HepG2 (cell line): ENCODE data around the gene CLEC9A. TPM values are rescaled to one million over a fixed set of nuclear protein-coding genes. Genes with fewer than 3 reads are reported as not detected.

Experiments
- ATAC-seq: fragments of 200-7000 bp; cut with Tn5 transposase; 3 replicates; pipeline ENCODE4 v1.9.1; 2020; ENCODE audit warnings: mild to moderate bottlenecking, moderate library complexity
- BruUV-seq: library from RNA; stranded (reverse); fragments of 400-500 nt; replicated peaks from 2 replicates; lab custom pipeline; 2021; lab: Mats Ljungman, UMichigan
- CTCF ChIA-PET: fragments of 300-600 bp; formaldehyde crosslinking; extraction: SDS; loops from one replicate; lab custom pipeline; 2021; ENCODE audit warnings: low total read pairs, inconsistent platforms, low intra/inter-chr PET ratio; lab: Yijun Ruan, JAX
- POLR2A ChIA-PET: fragments of 350-600 bp; sonication (Branson Sonifier 250); formaldehyde crosslinking; loops from one replicate; lab custom pipeline; 2020; ENCODE audit warnings: antibody characterized with exemption, inconsistent platforms; lab: Yijun Ruan, JAX
- DNase-seq: peaks from one replicate; pipeline ENCODE4 v3.0.0-alpha.2; 2015; ENCODE audit warnings: low spot score
- FAIRE-seq: peaks from 3 replicates; lab custom pipeline; 2011; peaks lifted over from hg19 to GRCh38; lab: Jason Lieb, UNC
- H2AFZ ChIP-seq: one replicate; pipeline ENCODE4 v1.6.1; 2011; ENCODE audit warnings: low read length, inconsistent platforms
- H3K27ac ChIP-seq: fragments of 300-600 bp; 3 replicates; pipeline ENCODE4 v1.8.0; 2011; ENCODE audit warnings: mixed run types, mild to moderate bottlenecking, mixed read lengths, low read length, inconsistent platforms; ENCODE audit not compliant: insufficient read depth; ENCODE audit errors: extremely low read length
- H3K27me3 ChIP-seq, 2 experiments: fragments of 200-600 bp in 1 of 2; 2 replicates in 1 of 2; 3 replicates in 1 of 2; pipeline versions ENCODE4 v1.6.0 to v1.8.0; 2011; ENCODE audit warnings: low read length in 2 of 2, mild to moderate bottlenecking in 2 of 2, moderate library complexity in 2 of 2, inconsistent platforms in 1 of 2; ENCODE audit not compliant: insufficient read depth in 2 of 2, control insufficient read depth in 1 of 2
- H3K36me3 ChIP-seq, 2 experiments: fragments of 200-600 bp in 1 of 2; replicated peaks in 1 of 2; 2 replicates in 1 of 2; 3 replicates in 1 of 2; pipeline versions ENCODE4 v1.5.1 to v1.8.0; 2011; ENCODE audit warnings: low read length in 2 of 2, inconsistent platforms in 1 of 2; ENCODE audit not compliant: insufficient read depth in 2 of 2, control insufficient read depth in 1 of 2
- H3K4me1 ChIP-seq: 2 replicates; pipeline ENCODE4 v1.5.1; 2012; ENCODE audit warnings: low read length, inconsistent platforms; ENCODE audit not compliant: insufficient read depth
- H3K4me2 ChIP-seq: 2 replicates; pipeline ENCODE4 v1.6.0; 2011; ENCODE audit warnings: low read depth, low read length, inconsistent platforms
- H3K4me3 ChIP-seq, 3 experiments: fragments of 200-600 bp in 1 of 3; sonication (generic), shearing (Covaris generic) in 1 of 3; replicated peaks in 1 of 3; 2 replicates each; pipeline ENCODE4 v1.5.1; 2011 to 2016; ENCODE audit warnings: low read length in 3 of 3, inconsistent platforms in 2 of 3, low read depth in 2 of 3, mild to moderate bottlenecking in 2 of 3, control low read depth in 1 of 3, mixed read lengths in 1 of 3; ENCODE audit not compliant: insufficient read depth in 1 of 3
- H3K79me2 ChIP-seq: one replicate; pipeline ENCODE4 v1.6.1; 2011; ENCODE audit warnings: low read length, inconsistent platforms; ENCODE audit not compliant: insufficient read depth
- H3K9ac ChIP-seq: 2 replicates; pipeline ENCODE4 v1.6.0; 2011; ENCODE audit warnings: mild to moderate bottlenecking, low read depth, low read length, inconsistent platforms; ENCODE audit not compliant: insufficient read depth
- H3K9me3 ChIP-seq: 2 replicates; pipeline ENCODE4 v1.5.1; 2012; ENCODE audit warnings: mild to moderate bottlenecking, low read length
- H4K20me1 ChIP-seq: 2 replicates; pipeline ENCODE4 v1.6.0; 2011; ENCODE audit warnings: inconsistent platforms, mild to moderate bottlenecking, low read length, moderate library complexity; ENCODE audit not compliant: insufficient read depth
- CAMTA2 ChIP-seq: sonication (generic); formaldehyde crosslinking; IDR thresholded peaks from 2 replicates; pipeline ENCODE4 v1.4.0; 2020; ENCODE audit warnings: mild to moderate bottlenecking, missing genetic modification reagents, borderline replicate concordance
- EHMT2 ChIP-seq: fragments of 200-600 bp; sonication (generic); IDR thresholded peaks from 2 replicates; pipeline ENCODE4 v1.7.0; 2017; ENCODE audit warnings: antibody characterized with exemption, low read depth, low read length, borderline replicate concordance
- HNRNPK ChIP-seq: fragments of 200-400 bp; formaldehyde crosslinking; IDR thresholded peaks from 2 replicates; pipeline ENCODE4 v1.6.1; 2018; ENCODE audit warnings: low read length, low read depth, moderate library complexity, mild to moderate bottlenecking; ENCODE audit not compliant: poor library complexity, severe bottlenecking
- HOXA5 ChIP-seq: sonication (generic); formaldehyde crosslinking; IDR thresholded peaks from 2 replicates; pipeline ENCODE4 v1.4.0; 2020; ENCODE audit warnings: missing genetic modification reagents
- HOXA9 ChIP-seq: sonication (generic); formaldehyde crosslinking; IDR thresholded peaks from 2 replicates; pipeline ENCODE4 v1.8.1; 2022; ENCODE audit warnings: missing genetic modification reagents, mild to moderate bottlenecking, moderate library complexity, borderline replicate concordance
- MAFK ChIP-seq, 2 experiments: IDR thresholded peaks in 1 of 2; conservative IDR thresholded peaks in 1 of 2; 2 replicates each; pipeline ENCODE4 v1.6.1; 2011; ENCODE audit warnings: improper control_type of control experiment in 2 of 2, low read length in 2 of 2
- PLRG1 ChIP-seq: fragments of 450-650 bp; conservative IDR thresholded peaks from 2 replicates; pipeline ENCODE4 v1.6.1; 2016
- SRSF9 ChIP-seq: fragments of 200-400 bp; formaldehyde crosslinking; IDR thresholded peaks from 2 replicates; pipeline ENCODE4 v1.6.1; 2018; ENCODE audit warnings: borderline replicate concordance, mild to moderate bottlenecking, low read depth, low read length; ENCODE audit not compliant: insufficient read depth, poor library complexity, severe bottlenecking
- TOPORS ChIP-seq: sonication (generic); formaldehyde crosslinking; IDR thresholded peaks from 2 replicates; pipeline ENCODE4 v1.8.0; 2023; ENCODE audit warnings: mild to moderate bottlenecking, missing genetic modification reagents
- TRIM24 ChIP-seq: sonication (generic); formaldehyde crosslinking; IDR thresholded peaks from 2 replicates; pipeline ENCODE4 v1.8.0; 2022; ENCODE audit warnings: mild to moderate bottlenecking, missing genetic modification reagents
- ZFP41 ChIP-seq: sonication (generic); formaldehyde crosslinking; IDR thresholded peaks from 2 replicates; pipeline ENCODE4 v1.4.0; 2020; ENCODE audit warnings: mild to moderate bottlenecking, missing genetic modification reagents, borderline replicate concordance
- ZIK1 ChIP-seq: sonication (generic); formaldehyde crosslinking; IDR thresholded peaks from 2 replicates; pipeline ENCODE4 v1.5.0; 2020; ENCODE audit warnings: mild to moderate bottlenecking, low read depth, missing genetic modification reagents, borderline replicate concordance
- ZNF263 ChIP-seq: sonication (generic); formaldehyde crosslinking; IDR thresholded peaks from 2 replicates; pipeline ENCODE4 v1.4.0; 2020; ENCODE audit warnings: missing genetic modification reagents
- WGBS: methylation state at CpG from one replicate; pipeline ENCODE4 v1.1.6; 2017; ENCODE audit warnings: low lambda C conversion rate; 5-methylcytosine and 5-hydroxymethylcytosine counted together
- in situ Hi-C: cut with HindIII; loops from 2 replicates; pipeline ENCODE4 v1.10.0; 2017; ENCODE audit warnings: low pct_unique_long_range_greater_than_20kb; ENCODE audit not compliant: extremely low pct_ligation_motif_present
- intact Hi-C: fragments of 100-400 bp; cut with micrococcal nuclease; formaldehyde crosslinking; loops from one replicate; pipeline ENCODE4 v1.10.0; 2022; ENCODE audit not compliant: unreplicated experiment
- polyA plus RNA-seq, 8 experiments: library from polyadenylated mRNA; depleted of rRNA in 3 of 8; stranded (reverse) in 7 of 8; unstranded in 1 of 8; fragments of >200 nt; fragmentation: Illumina TruSeq in 4 of 8; extraction: Trizol in 4 of 8; gene quantifications; 2 replicates each; pipeline versions ENCODE4 v1.2.1 to v1.2.3, GENCODE V29; 2011 to 2016; ENCODE audit warnings: low read depth in 4 of 8, missing spikeins in 1 of 8, mixed read lengths in 1 of 8; ENCODE audit not compliant: insufficient read depth in 1 of 8
- total RNA-seq, 5 experiments: library from RNA; depleted of rRNA; stranded (reverse); fragments of >200 nt; fragmentation: Illumina TruSeq; extraction: Trizol; gene quantifications; 2 replicates each; pipeline ENCODE4 v1.2.3, GENCODE V29; 2016; ENCODE audit warnings: low read depth in 1 of 5
- TF ChIP-seq, protein P1 (sequence below): sonication (generic); formaldehyde crosslinking; IDR thresholded peaks from 2 replicates; pipeline ENCODE4 v1.5.1; 2020; ENCODE audit warnings: missing genetic modification reagents, mild to moderate bottlenecking, borderline replicate concordance
- TF ChIP-seq, protein P2 (sequence below), 2 experiments: sonication (generic) in 1 of 2; formaldehyde crosslinking in 1 of 2; IDR thresholded peaks; 2 replicates each; pipeline versions ENCODE4 v1.4.0 to v1.6.1; 2016 to 2020; ENCODE audit warnings: borderline replicate concordance in 1 of 2, low read depth in 1 of 2, mild to moderate bottlenecking in 1 of 2, missing genetic modification reagents in 1 of 2
- TF ChIP-seq, protein P3 (sequence below): sonication (generic); formaldehyde crosslinking; IDR thresholded peaks from 2 replicates; pipeline ENCODE4 v1.4.0; 2020; ENCODE audit warnings: missing genetic modification reagents
- TF ChIP-seq, protein P4 (sequence below): sonication (generic); formaldehyde crosslinking; IDR thresholded peaks from 2 replicates; pipeline ENCODE4 v1.5.1; 2020; ENCODE audit warnings: missing genetic modification reagents, mild to moderate bottlenecking, borderline replicate concordance

Gene CLEC9A
- total and polyA plus RNA-seq, 2 of the 13 experiments (the other 11 are each of a cell fraction or from before 2014, with no cell fraction given) = not detected

DNA sequence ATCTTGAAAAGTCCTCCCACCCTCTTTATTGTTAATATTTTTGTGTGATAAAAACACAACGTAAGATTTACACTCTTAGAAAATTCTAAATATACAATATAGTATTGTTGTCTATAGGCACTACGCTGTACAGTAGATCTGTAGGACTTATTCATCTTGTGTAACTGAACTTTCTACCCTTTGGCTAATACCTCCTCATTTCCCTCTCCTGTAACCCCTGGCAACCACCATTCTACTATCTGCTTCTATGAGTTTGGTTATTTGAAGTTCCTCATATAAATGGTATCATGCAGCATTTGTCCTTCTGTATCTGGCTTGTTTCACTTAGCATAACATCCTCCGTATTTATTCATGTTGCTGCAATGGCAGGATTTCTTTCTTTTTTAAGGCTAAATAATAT, 5.2 kb upstream of the CLEC9A start:
- POLR2A ChIA-PET = no interaction called here
- Histone ChIP-seq H3K27me3 (no peaks in the 10 kb centered on the region), H3K4me1 (no peaks in the 10 kb centered on the region), H3K9ac (no peak overlapping the region), H3K36me3 (no peaks in the 10 kb centered on the region), H3K27ac (no peak overlapping the region), H3K9me3 (no peaks in the 10 kb centered on the region), H3K4me3 (no peak overlapping the region), H4K20me1 (no peaks in the 10 kb centered on the region), H3K79me2 (no peaks in the 10 kb centered on the region), H3K4me2 (no peak overlapping the region), H2AFZ (no peak overlapping the region)
- WGBS = 35% methylated on average over 3 of the region's 3 CpGs
- DNase-seq (no peak), ATAC-seq (no peak), FAIRE-seq (no peak)
- no TSS peak for BruUV-seq
- intact Hi-C loops (no loop called here), in situ Hi-C loops (no loop called here)
- CTCF ChIA-PET = no interaction called here
- TF ChIP-seq, protein P1, sequence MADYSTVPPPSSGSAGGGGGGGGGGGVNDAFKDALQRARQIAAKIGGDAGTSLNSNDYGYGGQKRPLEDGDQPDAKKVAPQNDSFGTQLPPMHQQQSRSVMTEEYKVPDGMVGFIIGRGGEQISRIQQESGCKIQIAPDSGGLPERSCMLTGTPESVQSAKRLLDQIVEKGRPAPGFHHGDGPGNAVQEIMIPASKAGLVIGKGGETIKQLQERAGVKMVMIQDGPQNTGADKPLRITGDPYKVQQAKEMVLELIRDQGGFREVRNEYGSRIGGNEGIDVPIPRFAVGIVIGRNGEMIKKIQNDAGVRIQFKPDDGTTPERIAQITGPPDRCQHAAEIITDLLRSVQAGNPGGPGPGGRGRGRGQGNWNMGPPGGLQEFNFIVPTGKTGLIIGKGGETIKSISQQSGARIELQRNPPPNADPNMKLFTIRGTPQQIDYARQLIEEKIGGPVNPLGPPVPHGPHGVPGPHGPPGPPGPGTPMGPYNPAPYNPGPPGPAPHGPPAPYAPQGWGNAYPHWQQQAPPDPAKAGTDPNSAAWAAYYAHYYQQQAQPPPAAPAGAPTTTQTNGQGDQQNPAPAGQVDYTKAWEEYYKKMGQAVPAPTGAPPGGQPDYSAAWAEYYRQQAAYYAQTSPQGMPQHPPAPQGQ (CRISPR knock-in tag) = no peak
- TF ChIP-seq ZIK1 (CRISPR knock-in tag) = no peak
- no peak for TF ChIP-seq HOXA5
- TF ChIP-seq, protein P2, sequence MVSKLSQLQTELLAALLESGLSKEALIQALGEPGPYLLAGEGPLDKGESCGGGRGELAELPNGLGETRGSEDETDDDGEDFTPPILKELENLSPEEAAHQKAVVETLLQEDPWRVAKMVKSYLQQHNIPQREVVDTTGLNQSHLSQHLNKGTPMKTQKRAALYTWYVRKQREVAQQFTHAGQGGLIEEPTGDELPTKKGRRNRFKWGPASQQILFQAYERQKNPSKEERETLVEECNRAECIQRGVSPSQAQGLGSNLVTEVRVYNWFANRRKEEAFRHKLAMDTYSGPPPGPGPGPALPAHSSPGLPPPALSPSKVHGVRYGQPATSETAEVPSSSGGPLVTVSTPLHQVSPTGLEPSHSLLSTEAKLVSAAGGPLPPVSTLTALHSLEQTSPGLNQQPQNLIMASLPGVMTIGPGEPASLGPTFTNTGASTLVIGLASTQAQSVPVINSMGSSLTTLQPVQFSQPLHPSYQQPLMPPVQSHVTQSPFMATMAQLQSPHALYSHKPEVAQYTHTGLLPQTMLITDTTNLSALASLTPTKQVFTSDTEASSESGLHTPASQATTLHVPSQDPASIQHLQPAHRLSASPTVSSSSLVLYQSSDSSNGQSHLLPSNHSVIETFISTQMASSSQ (IDR thresholded peaks at IDR 0.05; ENCODE audit: low read depth) = no peak
- TF ChIP-seq, protein P2 (CRISPR knock-in tag; IDR thresholded peaks at IDR 0.05; ENCODE audit: borderline replicate concordance) = no peak
- TF ChIP-seq, protein P3, sequence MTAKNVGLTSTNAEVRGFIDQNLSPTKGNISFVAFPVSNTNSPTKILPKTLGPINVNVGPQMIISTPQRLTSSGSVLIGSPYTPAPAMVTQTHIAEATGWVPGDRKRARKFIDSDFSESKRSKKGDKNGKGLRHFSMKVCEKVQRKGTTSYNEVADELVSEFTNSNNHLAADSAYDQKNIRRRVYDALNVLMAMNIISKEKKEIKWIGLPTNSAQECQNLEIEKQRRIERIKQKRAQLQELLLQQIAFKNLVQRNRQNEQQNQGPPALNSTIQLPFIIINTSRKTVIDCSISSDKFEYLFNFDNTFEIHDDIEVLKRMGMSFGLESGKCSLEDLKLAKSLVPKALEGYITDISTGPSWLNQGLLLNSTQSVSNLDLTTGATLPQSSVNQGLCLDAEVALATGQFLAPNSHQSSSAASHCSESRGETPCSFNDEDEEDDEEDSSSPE = no peak
- no peak for TF ChIP-seq SRSF9
- no peak for TF ChIP-seq ZFP41 (CRISPR knock-in tag)
- TF ChIP-seq ZNF263 (CRISPR knock-in tag) = no peak
- TF ChIP-seq TRIM24 = no peak
- TF ChIP-seq, protein P4, sequence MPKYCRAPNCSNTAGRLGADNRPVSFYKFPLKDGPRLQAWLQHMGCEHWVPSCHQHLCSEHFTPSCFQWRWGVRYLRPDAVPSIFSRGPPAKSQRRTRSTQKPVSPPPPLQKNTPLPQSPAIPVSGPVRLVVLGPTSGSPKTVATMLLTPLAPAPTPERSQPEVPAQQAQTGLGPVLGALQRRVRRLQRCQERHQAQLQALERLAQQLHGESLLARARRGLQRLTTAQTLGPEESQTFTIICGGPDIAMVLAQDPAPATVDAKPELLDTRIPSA = no peak
- TF ChIP-seq HOXA9 (CRISPR knock-in tag) = no peak
- TF ChIP-seq HNRNPK = no peak
- no peak for TF ChIP-seq CAMTA2 (CRISPR knock-in tag)
- no peak for TF ChIP-seq MAFK (conservative IDR thresholded peaks at IDR 0.05 in 1 of 2, IDR thresholded peaks at IDR 0.05 in 1 of 2; ENCODE audit: low read length in 2 of 2)
- no peak for TF ChIP-seq TOPORS (CRISPR knock-in tag)
- TF ChIP-seq PLRG1 = no peak
- TF ChIP-seq EHMT2 = no peak
